GM15510 (cell line): ENCODE measurements around the gene GIMAP8.

ENCODE experiments used
- POLR2A ChIP-seq: IDR thresholded peaks from 3 replicates; pipeline ENCODE4 v1.6.1; 2011; ENCODE audit warnings: borderline replicate concordance; ENCODE audit not compliant: insufficient read length; ENCODE audit errors: extremely low read depth

Gene GIMAP8

DNA sequence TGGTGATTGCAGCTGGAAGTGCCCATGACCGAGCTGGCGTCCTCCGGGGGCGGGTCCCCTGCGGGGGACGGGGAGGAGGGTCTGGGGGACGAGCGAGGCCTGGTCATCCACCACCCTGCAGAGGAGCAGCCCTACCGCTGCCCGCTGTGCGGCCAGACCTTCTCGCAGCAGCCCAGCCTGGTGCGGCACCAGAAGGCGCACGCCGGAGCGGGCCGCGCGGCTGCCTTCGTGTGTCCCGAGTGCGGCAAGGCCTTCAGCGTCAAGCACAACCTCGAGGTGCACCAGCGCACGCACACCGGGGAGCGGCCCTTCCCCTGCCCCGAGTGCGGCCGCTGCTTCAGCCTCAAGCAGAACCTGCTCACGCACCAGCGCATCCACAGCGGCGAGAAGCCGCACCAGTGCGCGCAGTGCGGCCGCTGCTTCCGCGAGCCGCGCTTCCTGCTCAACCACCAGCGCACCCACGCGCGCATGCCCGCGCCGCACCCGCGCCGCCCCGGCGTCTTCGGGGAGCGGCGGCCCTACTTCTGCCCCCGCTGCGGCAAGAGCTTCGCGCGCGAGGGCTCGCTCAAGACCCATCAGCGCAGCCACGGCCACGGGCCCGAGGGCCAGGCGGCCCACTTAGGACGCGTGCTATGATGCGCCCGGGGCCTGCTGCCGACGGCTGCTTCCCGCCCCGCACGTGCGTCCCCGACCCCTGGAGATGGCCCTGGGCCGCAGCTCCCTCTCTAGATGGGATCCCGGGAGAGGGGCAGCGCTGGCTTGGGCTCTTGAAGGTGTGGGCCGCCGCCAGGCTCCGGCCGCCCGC is 42.6 kb upstream of the GIMAP8 start:
- TF ChIP-seq POLR2A, result no peak

DNA sequence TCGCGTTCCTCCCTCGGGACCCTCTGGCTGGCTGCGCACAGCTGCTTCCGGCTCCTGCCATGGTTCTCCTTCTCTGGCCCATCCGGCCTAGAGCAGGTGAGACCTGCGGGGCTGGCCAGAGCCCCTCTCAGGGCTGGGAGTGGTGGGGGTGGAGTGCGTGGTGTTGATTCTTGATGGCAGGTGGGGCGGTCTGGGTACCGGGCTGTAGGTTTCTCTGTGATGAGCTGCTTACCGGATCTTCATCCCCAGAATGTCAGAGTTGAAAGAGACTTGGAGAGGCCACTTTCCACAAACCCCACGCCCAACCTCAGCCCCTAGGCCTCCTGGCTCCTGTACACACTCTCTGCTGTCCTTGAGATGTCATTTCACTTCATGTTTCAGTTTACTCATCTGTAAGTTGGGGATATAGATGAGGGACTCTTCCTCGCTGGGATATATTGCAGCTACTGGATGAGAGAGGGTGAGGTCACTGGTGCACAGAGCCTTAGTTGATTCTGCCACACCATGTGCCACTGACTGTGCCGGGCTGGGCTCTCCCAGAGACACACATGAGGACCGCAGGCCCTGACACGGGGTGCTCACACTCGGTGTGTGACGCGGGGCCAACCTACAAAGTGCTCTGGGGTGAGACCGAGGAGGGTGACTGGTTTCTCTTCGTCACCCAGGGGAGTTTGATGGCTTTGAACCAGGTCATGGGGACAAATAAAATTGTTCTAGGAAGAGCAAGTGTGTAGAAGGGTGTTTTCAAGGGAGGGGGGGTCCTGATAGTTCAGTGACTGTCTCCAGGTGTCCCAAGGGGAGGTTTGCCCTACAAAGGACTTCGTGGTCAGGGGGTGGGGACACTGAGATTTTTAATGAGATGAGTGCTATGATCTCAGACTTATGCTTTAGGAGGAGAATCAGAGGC is 41.8 kb upstream of the GIMAP8 start:
- no peak for TF ChIP-seq POLR2A

DNA sequence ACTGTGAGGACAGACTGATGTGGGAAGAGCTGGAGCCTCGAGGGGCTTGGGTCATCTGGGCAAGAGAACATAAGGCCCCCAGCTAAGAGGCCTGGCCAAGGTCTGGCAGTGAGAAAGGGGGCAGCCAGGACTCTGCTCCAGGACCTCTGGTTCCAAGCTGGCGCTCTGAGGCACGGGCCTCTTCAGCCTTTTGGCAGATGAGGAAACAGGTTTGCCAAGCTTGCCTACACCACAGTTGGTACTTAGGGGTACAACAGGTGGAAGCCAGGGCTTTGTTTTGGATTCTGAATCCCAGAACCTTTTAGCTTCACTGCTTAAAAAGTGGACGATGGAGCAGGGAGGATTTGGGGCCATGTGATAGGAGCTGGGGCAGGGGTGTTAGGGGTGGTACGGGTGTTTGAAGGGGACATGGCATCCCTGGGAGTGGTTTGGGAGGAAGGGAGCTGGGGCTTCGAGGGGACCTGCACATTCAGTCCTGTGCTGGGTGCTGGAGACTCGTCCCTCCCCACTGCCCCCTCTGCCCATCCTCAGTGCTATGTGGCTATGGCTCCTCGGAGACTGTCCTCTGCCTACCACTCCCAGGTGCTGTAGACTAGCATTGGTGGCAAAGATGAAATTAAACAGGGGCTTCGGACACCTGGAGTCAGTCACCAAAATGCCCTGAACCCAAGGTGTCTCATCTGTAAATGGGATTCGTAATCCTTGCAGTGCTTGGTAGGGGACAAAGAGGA is 41.0 kb upstream of the GIMAP8 start:
- TF ChIP-seq POLR2A, result no peak

DNA sequence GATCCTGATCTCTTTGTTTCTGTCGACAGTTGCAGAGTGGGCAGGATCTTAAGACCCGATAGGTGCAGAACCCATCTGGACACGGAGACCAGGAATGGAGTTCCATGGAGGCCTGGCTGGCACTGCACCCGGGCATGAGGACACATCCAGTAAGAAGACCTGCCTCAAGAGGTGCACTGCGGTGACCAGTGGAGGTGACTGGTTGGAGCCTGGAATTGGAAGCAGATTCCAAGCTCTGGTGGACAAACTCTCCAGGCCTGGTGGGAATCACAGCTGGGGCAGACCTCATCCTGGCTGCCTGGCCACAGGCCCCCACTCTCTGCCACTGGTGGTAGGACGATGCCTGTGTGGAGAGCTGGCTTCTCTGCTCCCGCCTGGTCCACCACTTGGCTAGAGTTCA is 40.3 kb upstream of the GIMAP8 start:
- no peak for TF ChIP-seq POLR2A

DNA sequence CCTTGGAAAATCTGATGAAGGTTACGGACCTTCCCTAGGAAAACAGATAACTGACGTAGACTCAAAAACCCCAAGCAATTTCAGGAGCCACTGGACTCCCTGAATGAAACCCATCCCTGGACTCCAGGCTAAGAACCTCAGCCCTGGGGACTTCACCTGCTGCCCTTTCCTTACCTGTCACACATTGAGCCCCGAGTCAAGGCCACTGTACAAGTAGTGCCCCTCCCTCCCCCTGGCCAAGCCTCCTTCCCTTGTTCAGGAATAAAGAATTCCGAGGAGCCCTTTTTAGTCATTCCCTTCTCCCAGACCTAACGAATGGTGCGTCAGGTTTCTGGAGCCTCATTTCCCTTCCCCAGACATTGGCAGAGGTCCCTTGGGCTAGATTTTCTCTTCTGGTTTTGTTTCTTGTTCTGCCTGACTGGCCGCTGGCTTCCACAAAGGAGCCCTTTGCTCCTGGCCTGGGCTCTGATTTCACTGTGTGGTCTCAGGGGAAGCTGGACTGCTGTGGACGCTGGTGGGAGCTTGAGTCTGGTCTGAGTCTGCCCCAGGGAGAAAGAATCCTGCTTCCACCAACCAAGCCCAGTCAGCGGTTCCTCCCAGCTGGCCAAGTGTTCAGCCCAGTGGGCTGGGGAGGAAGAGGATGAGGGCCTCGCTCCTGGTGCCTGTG is 39.6 kb upstream of the GIMAP8 start:
- no peak for TF ChIP-seq POLR2A

DNA sequence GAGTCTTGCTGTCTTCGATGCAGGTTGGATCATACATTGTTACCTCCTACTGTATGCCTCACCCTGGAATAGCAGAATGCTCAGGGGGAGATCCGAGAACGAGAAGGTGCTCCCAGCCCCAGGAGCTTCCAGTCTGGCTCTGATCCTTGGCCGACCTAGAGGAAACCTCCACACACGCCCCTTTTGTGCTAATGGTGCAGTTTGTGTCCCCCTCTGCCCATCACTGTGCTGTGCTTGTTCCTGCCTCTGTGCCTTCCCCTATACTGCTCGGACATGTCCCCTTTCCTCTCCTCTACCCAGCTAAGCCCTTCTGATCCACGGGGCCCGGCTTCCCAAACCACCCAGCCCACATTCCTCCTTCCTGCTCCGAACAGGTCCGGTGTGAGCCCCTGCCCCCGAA is 38.8 kb upstream of the GIMAP8 start:
- no peak for TF ChIP-seq POLR2A

DNA sequence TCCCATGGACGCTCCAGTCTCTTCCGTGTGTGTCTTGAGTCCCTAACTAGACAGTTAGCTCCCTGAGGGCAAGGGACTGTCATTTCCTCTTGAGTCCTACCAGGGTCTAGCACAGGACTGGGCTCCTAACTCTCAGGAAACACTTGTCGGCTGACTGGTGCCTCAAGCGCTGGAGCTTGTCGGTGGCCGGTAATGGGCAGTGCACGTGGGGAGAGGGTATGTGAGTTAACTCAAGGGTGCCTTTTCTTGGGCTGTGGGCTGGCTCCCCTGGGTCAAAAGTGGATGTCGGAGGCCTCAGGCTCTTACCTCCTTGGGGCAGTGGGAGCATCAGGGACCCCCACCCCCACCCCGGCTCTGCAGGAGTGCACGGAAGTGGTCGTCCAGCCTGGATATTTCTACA is 38.4 kb upstream of the GIMAP8 start:
- TF ChIP-seq POLR2A, result no peak

DNA sequence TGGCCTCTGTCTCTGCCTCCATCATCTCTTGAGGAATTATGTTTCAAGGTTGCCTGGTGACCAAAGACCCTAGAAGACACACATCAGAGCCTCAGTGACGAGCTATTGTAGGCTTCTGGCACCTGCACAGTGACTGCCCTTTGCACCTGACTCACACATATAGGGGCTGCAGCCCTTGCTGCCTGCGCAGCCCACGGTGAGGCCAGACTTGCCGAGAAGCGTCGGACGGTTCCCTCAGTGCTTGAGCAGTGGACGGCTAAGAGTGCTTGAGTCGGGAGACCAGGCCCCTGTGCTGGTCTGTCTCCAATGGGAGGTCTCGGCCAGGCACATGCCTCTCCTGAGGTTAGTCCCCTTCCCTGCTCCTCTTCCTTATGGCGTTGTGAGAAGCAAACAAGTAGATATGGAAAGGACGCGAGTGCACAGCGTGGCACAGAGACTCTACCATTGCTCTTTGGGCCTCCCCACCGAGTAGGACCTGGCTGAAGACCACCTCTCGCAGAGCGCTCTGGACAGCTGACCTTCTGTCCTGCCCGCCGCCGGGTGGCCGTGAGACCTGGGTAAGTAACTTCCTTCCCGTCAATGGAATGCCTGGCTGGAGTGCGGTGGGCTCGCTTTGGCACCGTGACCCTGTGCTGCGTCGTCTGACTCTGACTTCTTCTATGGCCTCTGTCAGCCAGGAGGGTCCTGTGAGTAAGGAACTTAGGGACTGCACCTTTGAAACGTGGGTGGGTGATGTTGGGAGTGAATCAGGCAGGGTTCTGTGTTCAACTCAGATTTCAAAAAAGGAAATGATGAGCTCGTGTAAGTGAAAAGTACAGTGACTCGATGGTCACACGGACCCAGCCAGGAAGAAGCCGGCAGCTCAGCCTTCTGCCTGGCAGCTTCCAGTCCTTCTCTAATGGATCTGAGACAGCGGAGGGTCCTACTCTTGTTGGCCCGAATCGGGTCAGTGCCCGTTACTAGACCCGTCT is 37.6 kb upstream of the GIMAP8 start:
- TF ChIP-seq POLR2A, result no peak

DNA sequence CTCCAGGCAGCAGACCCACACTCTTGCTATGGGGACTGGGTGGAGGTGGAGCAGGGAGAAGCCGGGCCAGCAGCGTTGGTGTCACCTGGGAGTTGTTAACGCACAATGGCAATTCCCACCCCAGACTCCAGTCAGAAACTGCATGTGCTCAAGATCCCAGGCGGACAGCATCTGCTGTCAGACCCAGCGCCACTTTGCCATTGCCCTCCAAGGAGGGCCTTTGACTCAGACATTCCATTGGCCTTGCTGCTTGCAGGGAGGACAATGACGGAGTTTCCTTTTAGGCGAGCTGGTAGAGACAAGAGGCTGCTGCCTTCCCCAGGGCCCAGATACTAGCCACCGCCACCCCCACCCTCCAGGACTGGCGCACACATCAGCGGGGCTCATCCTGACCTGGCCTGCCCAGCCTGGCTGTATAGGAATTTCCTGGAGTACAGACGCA is 36.8 kb upstream of the GIMAP8 start:
- TF ChIP-seq POLR2A, result no peak

DNA sequence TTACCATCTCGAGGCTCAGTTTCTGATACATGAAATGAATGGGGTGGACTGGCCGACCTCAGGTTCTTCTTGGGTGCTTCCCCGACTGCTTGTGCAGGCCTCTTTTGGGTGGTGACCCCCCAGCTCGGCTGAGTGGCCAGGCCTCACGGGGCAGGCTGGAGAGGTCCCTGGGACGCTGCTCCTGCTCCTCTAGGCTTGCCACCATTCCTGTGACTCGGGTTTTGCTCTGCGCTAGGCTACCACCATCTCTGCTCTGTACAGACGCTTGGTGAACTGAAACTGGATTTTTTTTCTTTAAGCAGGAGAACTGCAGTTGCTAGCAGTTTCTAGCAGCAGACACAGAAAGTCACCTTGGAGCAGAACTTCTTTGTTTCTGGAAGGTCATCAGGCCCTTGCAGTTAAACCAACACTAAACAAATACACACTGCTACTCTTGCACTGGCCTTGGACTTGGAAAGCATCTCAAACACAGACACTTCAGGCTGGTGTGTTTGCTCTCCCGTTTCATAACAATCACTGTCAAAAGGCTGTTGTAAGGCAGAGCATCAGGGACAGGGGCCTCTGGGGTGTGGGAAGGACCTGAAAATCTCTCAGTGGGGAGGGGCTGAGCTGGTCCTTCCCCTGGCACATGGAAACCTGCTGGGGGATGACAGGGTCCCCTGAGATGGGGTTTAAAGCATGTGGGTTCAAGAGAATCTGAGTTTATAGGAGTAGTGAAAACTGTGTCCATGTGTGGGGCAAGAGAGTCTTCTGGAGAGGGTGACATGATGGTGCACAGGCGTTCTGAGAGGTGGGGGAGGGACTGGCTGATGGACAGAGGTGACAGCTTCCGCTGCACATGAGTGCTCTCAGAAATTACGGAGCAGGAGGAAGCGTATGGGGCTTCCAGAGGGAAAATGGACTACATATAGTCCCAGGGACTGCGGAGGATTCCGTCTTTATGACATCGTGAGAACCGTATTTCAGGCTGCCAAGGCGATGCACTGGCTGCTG is 35.0 kb upstream of the GIMAP8 start:
- TF ChIP-seq POLR2A, result no peak

DNA sequence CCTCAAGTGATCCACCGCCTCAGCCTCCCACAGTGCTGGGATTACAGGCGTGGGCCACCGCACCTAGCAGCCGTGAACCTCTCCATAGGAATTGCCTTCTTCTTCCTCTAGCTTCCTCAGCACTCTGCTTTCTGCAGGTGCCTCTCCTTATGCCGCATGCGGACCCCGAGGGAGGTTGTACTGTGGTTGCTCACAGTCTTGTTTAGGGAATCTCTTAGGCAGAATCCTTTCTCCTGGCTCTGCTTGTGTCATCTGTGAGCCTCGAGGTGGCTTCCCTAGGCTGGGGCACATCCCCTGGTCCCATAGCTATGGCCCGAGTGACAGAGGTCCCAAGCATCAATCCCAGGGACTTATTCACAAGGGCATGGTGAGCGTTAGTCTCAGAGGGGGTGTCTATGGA is 33.2 kb upstream of the GIMAP8 start:
- TF ChIP-seq POLR2A, result no peak

DNA sequence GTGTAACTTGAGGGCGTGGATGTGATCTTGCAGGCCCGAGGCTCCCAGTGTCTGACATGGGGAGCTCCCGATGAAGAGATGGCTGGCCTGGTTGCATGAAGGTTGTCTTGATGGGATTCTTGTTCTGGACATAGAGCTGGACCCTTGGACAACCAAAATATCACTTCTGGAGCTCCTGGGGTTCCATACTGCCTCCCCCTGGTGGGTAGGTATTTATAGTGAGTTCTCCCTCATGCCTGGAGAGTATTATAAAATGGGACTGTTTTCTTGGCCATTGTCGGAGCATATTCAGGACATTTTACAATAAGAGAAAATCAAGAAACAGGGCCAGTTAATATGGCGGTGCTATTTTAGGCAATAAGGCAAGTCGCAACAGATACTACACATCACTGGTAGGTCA is 32.6 kb upstream of the GIMAP8 start:
- no peak for TF ChIP-seq POLR2A
